Spinal cord (tissue), 10 donors: ENCODE data around the gene RHOBTB3. TPM values are rescaled to one million over a fixed set of nuclear protein-coding genes. Genes with fewer than 3 reads are reported as not detected.
A peak's percentile ranks its signal among the peaks of the same experiment; 100 is the strongest.

Experiments used
- DNase-seq, 6 donors: peaks; one replicate each; pipeline versions ENCODE4 v3.0.0 to v3.0.0-alpha.2; 2013 to 2015; ENCODE audit warnings: low spot score in 6 of 6, low read depth in 4 of 6
- H3K27ac ChIP-seq: one replicate; pipeline ENCODE4 v1.5.1; 2013; ENCODE audit warnings: low read depth, low read length, control low read depth
- H3K27me3 ChIP-seq: one replicate; pipeline ENCODE4 v1.6.1; 2013; ENCODE audit warnings: low read length; ENCODE audit not compliant: control insufficient read depth, insufficient read depth
- H3K36me3 ChIP-seq: one replicate; pipeline ENCODE4 v1.6.1; 2013; ENCODE audit warnings: low read length; ENCODE audit not compliant: control insufficient read depth, insufficient read depth
- H3K4me1 ChIP-seq: one replicate; pipeline ENCODE4 v1.6.1; 2013; ENCODE audit warnings: low read length; ENCODE audit not compliant: control insufficient read depth, insufficient read depth
- H3K4me3 ChIP-seq: one replicate; pipeline ENCODE4 v1.5.1; 2013; ENCODE audit warnings: low read depth, low read length, control low read depth
- H3K9me3 ChIP-seq: one replicate; pipeline ENCODE4 v1.6.1; 2013; ENCODE audit warnings: low read length; ENCODE audit not compliant: control insufficient read depth, insufficient read depth
- WGBS: methylation state at CpG from one replicate; pipeline ENCODE4 v1.1.5; 2013; ENCODE audit warnings: missing lambda C conversion rate; ENCODE audit not compliant: insufficient coverage; 5-methylcytosine and 5-hydroxymethylcytosine counted together
- polyA plus RNA-seq, 2 donors: library from polyadenylated mRNA; unstranded; fragments of 120-200 nt; gene quantifications; one replicate each; pipeline ENCODE4 v1.2.1, GENCODE V29; 2013; ENCODE audit not compliant: insufficient read length in 2 of 2
- total RNA-seq, 2 donors: library from RNA; depleted of rRNA in 1 of 2; stranded (reverse); fragments of 120-200 nt in 1 of 2; fragments of >200 nt in 1 of 2; gene quantifications; one replicate each; pipeline versions ENCODE4 v1.2.3 to v1.2.4, GENCODE V29; 2013 to 2014
- donor health status: healthy.

The RHOBTB3 gene
- total and polyA plus RNA-seq, 4 donors: 44.2 to 182 (median 79.8) TPM

GRCh38 chr5:95815155-95815729, 84.1 kb downstream of the RHOBTB3 start:
- WGBS: 85% methylated on average over 3 of the region's 4 CpGs
- H3K36me3 ChIP-seq: no peaks in the 10 kb centered on the region
- no peak for DNase-seq
- peaks cover 10% of the 10 kb centered on the region for H3K4me1 ChIP-seq
- H3K9me3 ChIP-seq: no peaks in the 10 kb centered on the region
- no peak overlapping the region for H3K27ac ChIP-seq
- H3K4me3 ChIP-seq: no peak overlapping the region
- H3K27me3 ChIP-seq: no peaks in the 10 kb centered on the region

- Histone ChIP-seq H3K27me3 (no peaks in the 10 kb centered on the region), H3K9me3 (no peaks in the 10 kb centered on the region), H3K27ac (no peak overlapping the region), H3K4me1 (peaks cover 11% of the 10 kb centered on the region), H3K4me3 (no peak overlapping the region), H3K36me3 (no peaks in the 10 kb centered on the region)
- DNase-seq: no peak
- WGBS: 94% methylated on average over 7 of the region's 8 CpGs
Measured at GRCh38 chr5:95816341-95816740, 85.2 kb downstream of the RHOBTB3 start.

- no peaks in the 10 kb centered on the region for H3K36me3 ChIP-seq
- DNase-seq: no peak
- no peaks in the 10 kb centered on the region for H3K27me3 ChIP-seq
- H3K9me3 ChIP-seq: no peaks in the 10 kb centered on the region
- no peak overlapping the region for H3K4me3 ChIP-seq
- H3K4me1 ChIP-seq: peaks cover 15% of the 10 kb centered on the region
- no CpG with 5 or more reads among the region's 4 CpGs for WGBS
- H3K27ac ChIP-seq: no peak overlapping the region
Measured at GRCh38 chr5:95816776-95817175, 85.6 kb downstream of the RHOBTB3 start.

GRCh38 chr5:95817430-95817829, 86.3 kb downstream of the RHOBTB3 start:
- H3K9me3 ChIP-seq: no peaks in the 10 kb centered on the region
- H3K27me3 ChIP-seq: no peaks in the 10 kb centered on the region
- WGBS: 43% methylated on average over 12 of the region's 12 CpGs
- DNase-seq: no peak
- peaks cover 18% of the 10 kb centered on the region for H3K4me1 ChIP-seq
- H3K4me3 ChIP-seq: no peak overlapping the region
- H3K27ac ChIP-seq: no peak overlapping the region
- H3K36me3 ChIP-seq: no peaks in the 10 kb centered on the region

GRCh38 chr5:95818181-95819147, 87.3 kb downstream of the RHOBTB3 start:
- H3K36me3 ChIP-seq: no peaks in the 10 kb centered on the region
- no peaks in the 10 kb centered on the region for H3K9me3 ChIP-seq
- H3K27ac ChIP-seq: no peak overlapping the region
- WGBS: 74% methylated on average over 8 of the region's 14 CpGs
- DNase-seq: no peak
- no peaks in the 10 kb centered on the region for H3K27me3 ChIP-seq
- H3K4me1 ChIP-seq: peaks cover 21% of the 10 kb centered on the region
- no peak overlapping the region for H3K4me3 ChIP-seq

GRCh38 chr5:95821110-95822021, 90.2 kb downstream of the RHOBTB3 start:
- 77% methylated on average over 4 of the region's 9 CpGs for WGBS
- peak in 1 of 6 donors; percentile 6 for DNase-seq
- Histone ChIP-seq H3K4me1 (peaks cover 28% of the 10 kb centered on the region), H3K9me3 (no peaks in the 10 kb centered on the region), H3K27me3 (no peaks in the 10 kb centered on the region), H3K4me3 (peak overlapping the region; percentile 71), H3K27ac (peak overlapping the region; percentile 36), H3K36me3 (no peaks in the 10 kb centered on the region)

- peak overlapping the region; percentile 36 for H3K27ac ChIP-seq
- H3K4me3 ChIP-seq: peak overlapping the region; percentile 71
- peak in 4 of 6 donors; percentile 32 to 81 (median 37) for DNase-seq
- H3K27me3 ChIP-seq: no peaks in the 10 kb centered on the region
- H3K4me1 ChIP-seq: peaks cover 28% of the 10 kb centered on the region
- H3K9me3 ChIP-seq: no peaks in the 10 kb centered on the region
- WGBS: 0% methylated on average over 15 of the region's 19 CpGs
- H3K36me3 ChIP-seq: no peaks in the 10 kb centered on the region
Measured at GRCh38 chr5:95822043-95822541, 91.0 kb downstream of the RHOBTB3 start.

GRCh38 chr5:95822542-95823181, 91.5 kb downstream of the RHOBTB3 start, which contains the start of gene GLRX:
TSS of gene GLRX (minus strand) at chr5:95822726. CDS start at chr5:95822662, 64 bp downstream.
- Histone ChIP-seq H3K36me3 (no peaks in the 10 kb centered on the region), H3K27ac (peak within 1 kb of the TSS; percentile 41), H3K9me3 (no peaks in the 10 kb centered on the region), H3K27me3 (no peaks in the 10 kb centered on the region), H3K4me3 (peak within 1 kb of the TSS; percentile 71), H3K4me1 (peaks cover 24% of the 10 kb centered on the region)
- 0% methylated on average over 5 of the region's 8 CpGs for WGBS
- DNase-seq: peak; percentile 43 to 96 (median 65)
